Measurements from ENCODE around the gene BPIFB3.
"Not testable (repeated sequence)": the region's sequence is repeated elsewhere in the genome, so short reads cannot be mapped to it uniquely, and the experiment has no call there.

BPIFB3 gene

DNA sequence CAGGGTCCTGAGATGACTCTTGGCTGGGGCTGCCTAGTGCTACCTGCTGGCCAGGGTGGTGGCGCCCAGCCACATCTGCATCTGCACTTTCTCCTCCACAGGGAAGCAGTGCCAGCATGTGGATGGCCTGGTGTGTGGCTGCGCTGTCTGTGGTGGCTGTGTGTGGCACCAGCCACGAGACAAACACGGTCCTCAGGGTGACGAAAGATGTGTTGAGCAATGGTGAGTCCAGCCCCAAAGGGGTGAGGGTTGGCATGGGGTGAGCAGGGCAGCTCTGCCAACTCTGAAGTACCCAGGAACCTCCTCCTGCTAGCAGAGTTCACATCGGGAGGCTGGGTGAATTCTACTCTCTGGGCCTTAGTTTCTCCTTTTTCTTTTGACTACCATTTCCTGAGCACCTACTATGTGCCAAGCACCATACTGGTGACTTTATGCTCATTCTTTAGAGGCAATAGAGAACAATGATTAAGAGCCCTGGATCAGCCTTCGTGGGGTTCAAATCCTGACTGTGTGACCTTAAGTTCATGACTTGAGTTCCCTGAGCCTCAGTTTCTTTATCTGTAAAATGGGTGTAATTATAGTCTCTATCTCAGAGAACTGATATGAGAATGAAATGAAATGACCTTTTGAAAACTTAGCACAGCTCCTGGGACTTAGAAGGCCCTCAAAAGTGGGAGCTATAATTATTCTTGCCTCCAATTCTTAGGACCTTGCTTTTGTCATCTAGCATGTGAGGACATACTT, 27.9 kb downstream of the BPIFB3 start:
- FAIRE-seq: no peak
- DNase-seq (ENCODE audit: extremely low spot score, insufficient read length, low read depth): no peak

DNA sequence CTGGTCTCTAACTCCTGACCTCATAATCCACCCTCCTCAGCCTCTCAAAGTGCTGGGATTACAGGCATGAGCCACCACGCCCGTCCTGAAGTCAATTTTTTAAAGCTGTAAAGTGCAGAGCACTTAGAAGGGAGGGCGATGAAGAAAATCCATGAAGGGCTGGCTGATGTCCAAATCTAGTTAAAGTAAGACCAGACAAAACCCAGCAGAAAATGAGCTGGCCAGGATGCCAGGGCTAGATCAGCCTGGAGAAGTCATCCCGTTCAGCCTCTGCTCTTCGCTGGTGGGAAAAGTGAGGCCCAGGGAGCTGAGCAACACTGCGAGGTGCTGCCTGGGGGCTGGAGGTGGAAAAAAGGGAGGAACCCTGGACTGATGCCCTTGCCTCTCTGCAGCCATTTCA, 28.8 kb downstream of the BPIFB3 start:
- DNase-seq (ENCODE audit: extremely low spot score, insufficient read length, low read depth) (no peak), FAIRE-seq (no peak)

DNA sequence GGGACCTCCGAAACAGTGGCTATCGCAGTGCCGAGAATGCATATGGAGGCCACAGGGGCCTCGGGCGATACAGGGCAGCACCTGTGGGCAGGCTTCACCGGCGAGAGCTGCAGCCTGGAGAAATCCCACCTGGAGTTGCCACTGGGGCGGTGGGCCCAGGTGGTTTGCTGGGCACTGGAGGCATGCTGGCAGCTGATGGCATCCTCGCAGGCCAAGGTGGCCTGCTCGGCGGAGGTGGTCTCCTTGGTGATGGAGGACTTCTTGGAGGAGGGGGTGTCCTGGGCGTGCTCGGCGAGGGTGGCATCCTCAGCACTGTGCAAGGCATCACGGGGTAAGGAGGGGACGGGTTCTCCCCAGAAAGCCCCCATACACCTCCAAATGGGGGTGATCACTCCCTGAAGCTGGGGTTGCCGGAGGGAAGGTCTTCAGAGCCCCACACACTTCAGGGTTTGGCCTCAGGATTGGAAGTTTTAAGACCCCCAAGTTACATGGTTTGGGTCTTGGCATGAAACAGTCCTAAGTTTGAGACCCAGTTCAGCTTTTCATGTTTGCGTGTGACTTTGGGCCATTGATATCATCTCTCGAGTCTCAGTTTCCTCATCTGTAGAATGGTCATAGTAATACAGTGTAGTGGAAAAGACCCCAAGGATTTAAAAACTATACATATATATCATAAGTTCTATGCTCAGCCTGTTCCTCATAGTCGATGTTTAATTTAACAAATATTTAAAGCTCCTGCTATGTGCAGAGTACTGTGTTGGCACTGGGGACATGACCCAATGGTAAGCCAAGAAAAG, 30.0 kb downstream of the BPIFB3 start:
- DNase-seq (ENCODE audit: extremely low spot score, insufficient read length, low read depth) (no peak), FAIRE-seq (no peak)

DNA sequence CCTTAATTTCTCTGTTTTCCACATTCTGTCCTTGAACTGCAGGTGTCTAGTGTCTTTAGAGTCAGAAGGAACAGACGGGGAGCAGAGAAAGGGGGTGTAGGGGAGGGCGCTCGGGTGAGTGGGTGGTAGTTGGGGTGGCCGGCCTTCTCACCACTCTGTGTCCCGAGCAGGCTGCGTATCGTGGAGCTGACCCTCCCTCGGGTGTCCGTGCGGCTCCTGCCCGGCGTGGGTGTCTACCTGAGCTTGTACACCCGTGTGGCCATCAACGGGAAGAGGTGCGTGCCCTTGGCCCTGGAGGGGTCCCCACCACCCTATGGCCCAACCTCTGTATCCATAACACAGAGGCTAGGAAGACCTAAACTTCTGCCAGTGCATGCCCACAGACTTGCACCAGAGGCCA, 31.0 kb downstream of the BPIFB3 start:
- FAIRE-seq (no peak), DNase-seq (ENCODE audit: extremely low spot score, insufficient read length, low read depth) (no peak)

DNA sequence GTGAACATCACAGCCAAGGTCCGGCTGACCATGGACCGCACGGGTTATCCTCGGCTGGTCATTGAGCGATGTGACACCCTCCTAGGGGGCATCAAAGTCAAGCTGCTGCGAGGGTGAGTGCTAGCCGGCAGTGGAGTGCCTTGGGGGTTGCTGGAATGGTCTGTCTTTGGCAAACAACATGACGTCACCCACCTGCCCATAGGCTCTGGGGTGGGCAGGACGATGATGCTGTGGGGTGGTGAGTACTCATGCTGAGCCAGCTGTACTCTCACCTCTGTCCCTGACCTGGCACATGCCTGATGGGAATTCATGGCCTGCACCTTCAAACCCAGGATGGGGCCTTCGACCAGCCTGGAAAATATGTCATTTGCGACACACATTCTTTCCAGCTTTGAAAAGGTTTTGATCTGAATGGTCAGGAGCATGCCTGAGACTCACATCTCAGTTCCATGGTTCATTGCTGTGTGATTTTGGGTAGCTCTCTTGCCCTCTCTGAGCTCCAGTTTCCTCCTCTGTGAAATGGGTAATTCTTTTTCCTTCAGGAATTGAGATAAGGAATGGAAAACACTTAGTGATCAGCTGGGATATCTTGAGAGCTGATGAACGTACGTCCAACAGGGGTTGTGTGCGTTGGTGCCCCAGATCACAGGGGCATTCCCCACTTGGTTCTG, 32.5 kb downstream of the BPIFB3 start:
- no peak for FAIRE-seq
- DNase-seq (ENCODE audit: extremely low spot score, insufficient read length, low read depth): no peak

DNA sequence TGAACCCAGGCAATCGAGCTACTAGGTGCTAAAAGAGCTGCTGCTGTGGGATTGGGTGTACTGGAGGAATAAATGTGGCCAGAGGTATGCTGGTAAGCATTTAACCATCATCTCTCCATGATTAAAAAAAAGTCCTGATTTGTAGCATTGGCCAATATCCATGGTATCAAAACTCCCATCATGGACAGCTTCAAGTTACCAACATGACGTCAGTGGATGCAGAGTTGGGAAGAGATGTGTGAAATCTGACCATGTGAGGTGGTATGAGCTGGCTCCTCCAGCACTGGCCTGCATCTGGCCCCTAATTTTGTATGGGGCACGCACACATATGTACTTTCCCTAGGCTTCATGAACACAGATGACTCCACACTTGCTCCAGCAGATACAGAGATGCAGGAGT, 37.4 kb downstream of the BPIFB3 start:
- no peak for FAIRE-seq
- no peak for DNase-seq (ENCODE audit: extremely low spot score, insufficient read length, low read depth)

DNA sequence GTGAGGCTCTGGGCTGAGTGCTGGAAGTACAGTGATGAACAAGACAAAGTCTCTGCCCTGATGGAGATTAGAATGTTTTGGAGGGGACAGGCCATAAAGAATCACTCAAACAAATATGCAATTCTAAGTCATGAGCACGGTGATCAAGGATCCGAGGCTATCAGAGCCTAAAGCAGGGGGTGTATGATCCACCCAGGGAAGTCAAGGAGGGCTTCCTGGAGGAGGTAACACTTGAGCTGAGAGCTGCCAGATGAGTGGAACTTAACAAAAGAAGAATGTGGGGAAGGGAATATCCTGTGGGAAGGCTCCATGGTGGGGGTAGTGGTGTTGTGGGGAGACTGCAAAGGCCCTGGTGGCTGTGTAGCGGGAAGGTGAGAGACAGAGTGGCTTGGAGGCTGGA, 38.0 kb downstream of the BPIFB3 start:
- no peak for FAIRE-seq

DNA sequence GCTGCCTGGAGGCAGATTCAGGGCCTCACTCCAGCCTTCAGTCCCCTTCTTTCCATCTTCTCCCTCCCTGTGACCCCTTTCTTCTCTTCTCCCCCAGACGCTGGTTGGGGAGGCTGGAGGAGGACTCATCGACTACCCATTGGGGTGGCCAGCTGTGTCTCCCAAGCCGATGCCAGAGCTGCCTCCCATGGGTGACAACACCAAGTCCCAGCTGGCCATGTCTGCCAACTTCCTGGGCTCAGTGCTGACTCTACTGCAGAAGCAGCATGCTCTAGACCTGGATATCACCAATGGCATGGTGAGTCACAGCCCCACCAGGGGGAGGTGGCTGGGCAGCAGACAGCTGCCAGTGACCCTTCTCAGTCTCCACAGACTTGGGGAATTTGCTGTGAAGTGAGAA, 38.7 kb downstream of the BPIFB3 start:
- DNase-seq (ENCODE audit: extremely low spot score, insufficient read length, low read depth) (no peak), FAIRE-seq (no peak)

More for the DNA sequence above, 38.0 kb downstream of the BPIFB3 start:
- DNase-seq (ENCODE audit: extremely low spot score, insufficient read length, low read depth): no peak

DNA sequence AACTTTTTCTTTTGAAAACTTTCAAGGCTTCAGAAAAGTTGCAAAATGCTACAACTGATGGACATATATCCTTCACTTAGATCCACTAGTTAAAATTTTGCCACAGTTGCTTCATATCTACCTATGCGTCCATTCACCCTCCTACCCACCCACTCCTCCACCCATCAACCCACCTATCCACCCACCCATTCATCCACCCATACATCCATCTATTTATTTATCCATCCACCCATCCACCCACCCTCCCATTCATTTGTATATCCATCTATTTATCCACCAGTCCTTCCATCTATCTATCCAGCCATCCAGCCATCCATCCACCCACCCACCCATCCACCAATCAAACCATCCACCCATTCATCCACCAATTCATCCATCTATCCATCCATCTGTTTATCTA, 39.4 kb downstream of the BPIFB3 start:
- no peak for FAIRE-seq
- DNase-seq (ENCODE audit: extremely low spot score, insufficient read length, low read depth): no peak

DNA sequence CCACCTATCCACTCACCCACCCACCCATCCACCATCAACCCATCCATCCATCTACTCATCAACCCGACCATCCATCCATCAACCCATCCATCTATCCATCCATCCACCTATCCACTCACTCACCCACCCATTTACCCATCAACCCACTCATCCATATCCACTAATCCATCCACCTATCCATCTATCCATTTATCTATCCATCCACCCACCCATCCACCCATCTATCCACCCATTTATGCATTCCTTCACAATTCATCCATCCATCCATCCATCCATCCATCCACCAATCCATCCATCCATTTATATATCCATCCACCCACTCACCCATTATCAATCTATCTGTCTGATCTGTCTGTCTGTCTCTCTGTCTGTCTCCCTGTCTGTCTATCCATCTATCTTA, 39.9 kb downstream of the BPIFB3 start:
- DNase-seq (ENCODE audit: extremely low spot score, insufficient read length, low read depth) (no peak), FAIRE-seq (no peak)

DNA sequence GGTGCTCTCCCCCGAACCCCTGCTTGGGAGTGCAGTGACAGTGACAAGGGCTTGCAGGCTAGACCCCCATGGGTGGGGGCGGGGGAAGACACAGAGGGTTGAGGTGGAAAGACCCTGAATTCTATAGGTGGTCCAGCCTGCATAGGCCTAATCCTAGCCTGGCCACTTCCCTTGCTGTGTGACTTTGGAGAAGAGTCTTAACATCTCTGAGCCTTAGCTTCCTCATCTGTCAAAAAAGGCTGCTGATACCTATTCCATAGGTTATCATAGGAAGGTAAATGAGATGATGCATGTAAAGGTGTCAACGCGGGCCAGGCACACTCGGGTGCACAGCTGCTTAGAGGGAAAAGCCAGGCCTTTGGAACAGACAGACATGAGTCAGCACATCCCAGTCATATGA, 41.5 kb downstream of the BPIFB3 start:
- FAIRE-seq: no peak

DNA sequence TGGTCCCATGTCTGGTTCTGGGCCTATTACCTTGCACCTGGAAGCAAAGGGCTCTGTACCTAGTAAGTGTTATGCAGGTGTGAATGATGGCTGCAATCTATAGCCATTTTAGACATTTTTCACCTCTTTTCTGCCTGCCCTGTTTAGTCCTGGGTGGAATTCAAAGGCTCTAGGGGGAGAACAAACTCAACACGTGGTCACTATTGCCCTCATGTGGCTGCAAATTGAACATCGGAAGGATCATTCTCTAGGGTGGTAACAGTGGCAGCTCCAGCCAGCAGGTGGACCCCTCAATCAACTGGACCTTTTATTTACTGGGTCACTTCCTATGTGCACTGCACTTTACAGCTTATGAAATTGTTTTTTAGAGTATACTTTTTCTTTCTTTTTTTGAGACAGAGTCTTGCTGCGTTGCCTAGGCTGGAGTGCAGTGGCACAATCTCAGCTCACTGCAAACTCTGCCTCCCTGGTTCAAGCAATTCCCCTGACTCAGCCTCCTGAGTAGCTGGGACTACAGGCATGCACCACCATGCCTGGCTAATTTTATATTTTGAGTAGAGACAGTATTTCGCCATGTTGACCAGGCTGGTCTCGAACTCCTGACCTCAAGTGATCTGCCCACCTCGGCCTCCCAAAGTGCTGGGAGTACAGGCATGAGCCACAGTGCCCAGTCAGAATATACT, 42.3 kb downstream of the BPIFB3 start:
- DNase-seq (ENCODE audit: extremely low spot score, insufficient read length, low read depth) (peak; percentile 59), FAIRE-seq (peak; percentile 87)

More for the DNA sequence above, 41.5 kb downstream of the BPIFB3 start:
- no peak for DNase-seq (ENCODE audit: extremely low spot score, insufficient read length, low read depth)

DNA sequence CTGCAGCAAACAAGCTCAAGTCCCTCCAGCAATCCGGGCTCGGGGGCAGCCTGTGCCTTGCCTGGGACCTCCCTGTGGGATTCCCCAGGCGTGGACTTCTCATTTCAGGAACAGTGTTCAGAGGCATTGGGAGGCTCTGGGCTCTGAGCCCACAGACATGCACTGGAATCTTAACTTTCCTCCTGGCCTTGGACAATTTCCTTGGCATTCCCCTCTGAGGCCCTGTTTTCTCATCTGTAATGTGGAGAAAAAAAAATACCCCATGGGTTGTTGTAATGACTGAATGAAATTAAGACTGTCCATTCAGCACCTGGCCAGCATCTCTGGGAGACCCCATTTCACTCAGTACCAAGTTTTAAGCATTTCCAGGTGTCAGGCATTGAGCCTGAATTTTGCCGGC, 43.3 kb downstream of the BPIFB3 start:
- DNase-seq (ENCODE audit: extremely low spot score, insufficient read length, low read depth): no peak
- FAIRE-seq: no peak

DNA sequence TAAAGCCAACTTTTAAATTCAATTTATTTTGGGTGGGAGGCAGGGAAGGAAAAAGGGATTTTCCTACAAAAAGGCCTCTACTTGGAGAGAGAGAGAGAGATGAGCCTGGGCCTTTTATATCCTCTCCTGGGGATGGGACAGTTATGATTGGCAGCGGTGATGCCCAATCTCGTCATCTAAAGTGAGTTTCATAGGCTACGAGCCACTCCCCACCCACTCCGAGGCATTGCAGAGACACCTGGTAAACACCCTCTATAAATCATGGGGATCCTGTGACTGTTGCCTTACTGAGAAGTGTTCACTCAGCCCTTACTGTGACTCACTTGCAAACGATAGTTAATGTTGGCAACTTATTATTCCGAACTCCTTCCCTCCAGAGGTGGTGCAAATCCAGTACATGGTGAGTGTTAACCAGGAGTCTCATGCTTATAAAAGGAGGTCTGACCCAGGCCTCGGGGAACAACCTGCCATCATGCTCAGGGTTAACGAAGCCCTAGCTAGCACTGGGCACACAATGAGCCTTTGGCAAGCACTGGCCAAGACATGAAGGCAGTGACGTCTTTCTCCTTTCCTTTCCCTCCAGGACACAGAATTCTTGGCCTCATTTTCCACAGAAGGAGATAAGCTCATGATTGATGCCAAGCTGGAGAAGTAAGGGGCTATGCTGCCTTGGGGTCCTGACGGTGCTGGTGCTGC, 46.3 kb downstream of the BPIFB3 start:
- no peak for DNase-seq (ENCODE audit: extremely low spot score, insufficient read length, low read depth)
- FAIRE-seq: no peak

DNA sequence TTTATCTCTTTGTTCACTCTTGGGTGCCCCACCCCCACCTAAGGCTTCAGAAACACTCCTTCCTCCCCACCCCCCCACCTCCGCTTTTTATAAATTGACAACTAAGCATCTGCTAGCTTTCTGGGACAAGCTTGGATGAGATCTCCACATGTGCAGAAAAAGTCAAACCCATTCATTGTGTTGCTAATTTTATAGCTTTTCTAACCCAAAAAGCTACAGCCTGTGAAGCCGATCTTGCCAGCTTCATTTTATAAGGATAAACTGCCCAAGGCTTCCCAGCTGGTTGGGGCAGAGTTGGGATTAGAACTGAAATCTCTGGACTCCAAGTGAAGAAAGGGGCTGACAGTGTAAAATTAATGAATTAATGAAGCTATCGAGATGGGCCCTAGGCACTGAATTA, 49.9 kb downstream of the BPIFB3 start:
- FAIRE-seq (no peak), DNase-seq (ENCODE audit: extremely low spot score, insufficient read length, low read depth) (no peak)

DNA sequence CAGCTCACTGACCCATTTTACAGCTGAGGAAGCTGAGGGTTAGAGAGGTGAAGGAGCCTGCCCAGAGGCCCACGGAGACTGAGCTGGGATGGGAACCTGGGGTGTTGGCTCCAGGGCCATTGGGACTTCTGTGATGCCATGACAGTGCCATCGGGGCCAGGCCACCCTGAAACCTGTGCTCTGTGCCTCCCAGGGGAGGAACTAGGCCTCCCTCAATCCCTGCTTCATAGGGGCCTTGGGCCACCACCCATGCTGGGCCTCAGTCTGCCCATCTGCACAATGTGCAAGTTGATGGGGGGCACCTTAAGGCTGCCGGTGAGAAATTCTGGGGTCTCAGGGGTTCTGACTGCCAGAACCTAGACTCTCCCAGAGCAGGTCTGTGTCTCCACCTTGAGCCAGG, 50.6 kb downstream of the BPIFB3 start:
- FAIRE-seq (no peak), DNase-seq (ENCODE audit: extremely low spot score, insufficient read length, low read depth) (no peak)

DNA sequence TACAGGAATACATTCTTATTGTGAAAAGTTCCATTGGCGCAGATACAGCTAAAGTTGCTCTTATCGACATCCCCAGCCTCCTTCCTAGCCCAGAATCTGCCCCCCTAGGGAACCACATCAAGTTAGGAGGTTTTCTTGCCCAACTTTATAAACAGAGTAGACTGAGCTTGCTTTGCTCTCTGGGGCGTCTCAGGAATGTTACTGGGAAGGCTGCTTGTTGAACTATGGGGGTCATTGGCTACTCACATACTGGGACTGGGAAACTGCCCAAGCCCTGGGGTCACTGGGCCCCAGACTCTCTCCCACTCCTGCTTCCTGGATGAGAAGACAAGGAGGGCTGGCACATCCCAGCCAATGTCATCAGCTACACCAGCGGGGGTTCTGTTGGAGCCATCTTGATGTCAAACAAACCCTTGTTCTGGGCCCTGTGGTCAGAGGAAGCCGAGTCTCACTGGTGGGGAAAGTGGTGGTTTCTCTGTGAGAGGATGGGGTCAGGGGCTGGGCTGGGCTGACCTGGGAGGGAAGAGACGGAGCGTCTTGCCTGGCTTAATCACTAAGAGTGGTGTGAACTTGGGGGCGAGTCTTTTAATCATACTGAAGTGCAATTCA, 51.7 kb downstream of the BPIFB3 start:
- FAIRE-seq (no peak), DNase-seq (ENCODE audit: extremely low spot score, insufficient read length, low read depth) (no peak)

DNA sequence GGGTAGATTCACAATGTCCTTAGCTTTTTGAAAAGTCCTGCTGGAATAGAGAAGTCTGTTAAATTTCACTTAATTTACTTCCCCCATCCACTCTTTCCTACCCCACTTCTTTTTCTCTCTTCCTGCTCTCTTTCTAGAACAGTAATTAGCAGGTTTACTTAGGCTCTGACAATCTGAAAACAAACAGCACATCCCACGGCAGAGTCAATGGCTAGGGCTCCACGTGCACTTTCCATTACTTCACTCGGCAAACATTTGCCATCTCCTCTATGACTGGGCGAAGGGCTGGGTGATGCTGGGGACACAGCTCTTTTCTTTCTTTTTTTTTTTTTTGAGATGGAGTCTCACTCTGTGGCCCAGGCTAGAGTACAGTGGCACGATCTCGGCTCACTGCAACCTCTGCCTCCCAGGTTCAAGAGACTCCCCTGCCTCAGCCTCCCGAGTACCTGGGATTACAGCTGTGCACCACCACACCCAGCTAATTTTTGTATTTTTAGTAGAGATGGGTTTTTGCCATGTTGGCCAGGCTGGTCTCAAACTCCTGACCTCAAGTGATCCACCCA, 52.4 kb downstream of the BPIFB3 start:
- FAIRE-seq; DNase-seq (ENCODE audit: extremely low spot score, insufficient read length, low read depth): not testable (repeated sequence)

DNA sequence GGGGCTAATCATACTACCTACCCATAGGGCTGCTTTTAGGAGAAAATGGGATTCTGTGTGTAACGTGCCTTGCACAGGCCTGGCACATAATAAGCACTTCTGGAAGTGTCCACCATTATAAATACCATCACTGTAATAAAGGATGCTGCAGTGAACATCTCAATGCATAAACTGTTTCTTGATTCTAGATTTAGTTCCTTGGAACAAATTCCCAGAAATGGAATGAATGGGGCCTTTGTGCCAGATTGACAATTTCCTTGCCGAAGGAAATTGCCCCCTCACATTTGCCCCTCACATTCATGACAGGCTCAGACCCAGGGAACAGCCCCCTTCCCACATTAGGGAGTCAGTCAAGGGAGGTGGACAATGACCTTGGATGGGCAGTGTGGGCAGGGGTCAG, 55.0 kb downstream of the BPIFB3 start:
- FAIRE-seq: no peak
- no peak for DNase-seq (ENCODE audit: extremely low spot score, insufficient read length, low read depth)

Measured in GM18507 (cell line).